ENCODE measurements around the gene ATP6AP1.

Gene ATP6AP1

DNA sequence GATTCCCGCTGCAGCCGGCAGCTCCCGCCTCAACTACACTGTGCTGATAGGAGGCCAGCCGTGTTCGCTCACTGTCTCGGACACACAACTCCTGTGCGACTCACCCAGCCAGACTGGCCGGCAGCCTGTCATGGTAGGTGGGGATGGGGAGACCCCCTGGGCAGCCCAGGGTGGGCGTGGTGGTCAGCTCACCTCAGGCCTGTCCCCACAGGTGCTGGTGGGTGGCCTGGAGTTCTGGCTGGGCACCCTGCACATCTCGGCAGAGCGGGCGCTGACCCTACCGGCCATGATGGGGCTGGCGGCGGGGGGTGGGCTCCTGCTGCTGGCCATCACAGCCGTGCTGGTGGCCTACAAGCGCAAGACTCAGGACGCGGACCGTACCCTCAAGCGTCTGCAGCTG, 39.1 kb downstream of the ATP6AP1 start:
- H3K27me3 ChIP-seq (ENCODE audit: insufficient read depth, low read length), result no peaks in the 10 kb centered on the region
- H3K9me3 ChIP-seq (ENCODE audit: insufficient read depth, low read depth, low read length), result no peaks in the 10 kb centered on the region
- H3K9ac ChIP-seq (ENCODE audit: low read depth, low read length), result no peak overlapping the region
- no peak overlapping the region for H3K4me3 ChIP-seq (ENCODE audit: low read length)
- 97% methylated on average over 21 of the region's 21 CpGs for WGBS
- no peak overlapping the region for H3K27ac ChIP-seq (ENCODE audit: low read depth, low read length)
- peaks cover 48% of the 10 kb centered on the region for H3K36me3 ChIP-seq (ENCODE audit: insufficient read depth, low read length)
- no peaks in the 10 kb centered on the region for H3K4me1 ChIP-seq (ENCODE audit: insufficient read depth, low read length)

DNA sequence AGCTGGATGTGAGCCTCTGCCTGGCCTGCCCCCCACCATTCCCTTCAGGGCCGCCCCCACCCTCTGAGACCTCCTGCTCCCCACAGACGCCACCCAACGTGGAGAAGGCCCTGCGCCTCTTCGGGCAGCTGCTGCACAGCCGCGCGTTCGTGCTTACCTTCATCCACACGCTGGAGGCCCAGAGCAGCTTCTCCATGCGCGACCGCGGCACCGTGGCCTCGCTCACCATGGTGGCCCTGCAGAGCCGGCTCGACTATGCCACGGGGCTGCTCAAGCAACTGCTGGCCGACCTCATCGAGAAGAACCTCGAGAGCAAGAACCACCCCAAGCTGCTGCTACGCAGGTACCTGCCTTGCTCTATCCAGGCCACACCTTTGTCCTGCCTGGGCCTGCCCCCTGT, 39.7 kb downstream of the ATP6AP1 start:
- 97% methylated on average over 23 of the region's 23 CpGs for WGBS
- Histone ChIP-seq H3K4me1 (ENCODE audit: insufficient read depth, low read length) (no peaks in the 10 kb centered on the region), H3K9me3 (ENCODE audit: insufficient read depth, low read depth, low read length) (no peaks in the 10 kb centered on the region), H3K4me3 (ENCODE audit: low read length) (no peak overlapping the region), H3K27ac (ENCODE audit: low read depth, low read length) (no peak overlapping the region), H3K9ac (ENCODE audit: low read depth, low read length) (no peak overlapping the region), H3K36me3 (ENCODE audit: insufficient read depth, low read length) (peaks cover 42% of the 10 kb centered on the region), H3K27me3 (ENCODE audit: insufficient read depth, low read length) (no peaks in the 10 kb centered on the region)

GRCh38 chrX:154469114-154469513, 40.6 kb downstream of the ATP6AP1 start:
- Histone ChIP-seq H3K27ac (ENCODE audit: low read depth, low read length) (no peak overlapping the region), H3K9me3 (ENCODE audit: insufficient read depth, low read depth, low read length) (no peaks in the 10 kb centered on the region), H3K9ac (ENCODE audit: low read depth, low read length) (no peak overlapping the region), H3K27me3 (ENCODE audit: insufficient read depth, low read length) (no peaks in the 10 kb centered on the region), H3K4me1 (ENCODE audit: insufficient read depth, low read length) (no peaks in the 10 kb centered on the region), H3K36me3 (ENCODE audit: insufficient read depth, low read length) (peaks cover 38% of the 10 kb centered on the region), H3K4me3 (ENCODE audit: low read length) (no peak overlapping the region)
- WGBS, result 90% methylated on average over 9 of the region's 9 CpGs

DNA sequence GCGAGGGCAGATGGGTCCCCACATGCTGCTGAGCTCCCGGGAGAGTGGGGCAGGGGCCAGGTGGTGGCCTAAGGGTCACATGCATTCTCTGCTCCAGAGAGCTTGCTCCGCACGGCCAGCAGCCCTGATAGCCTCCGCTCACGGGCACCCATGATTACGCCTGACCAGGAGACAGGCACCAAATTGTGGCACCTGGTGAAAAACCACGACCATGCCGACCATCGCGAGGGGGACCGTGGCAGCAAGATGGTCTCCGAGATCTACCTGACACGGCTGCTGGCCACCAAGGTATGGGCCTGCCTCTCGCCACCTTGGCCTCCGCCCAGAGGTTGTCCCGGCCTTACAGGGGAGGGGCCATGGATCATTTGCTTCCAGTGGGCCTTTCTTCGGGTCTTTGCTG, 41.4 kb downstream of the ATP6AP1 start:
- Histone ChIP-seq H3K27me3 (ENCODE audit: insufficient read depth, low read length) (no peaks in the 10 kb centered on the region), H3K4me1 (ENCODE audit: insufficient read depth, low read length) (no peaks in the 10 kb centered on the region), H3K4me3 (ENCODE audit: low read length) (no peak overlapping the region), H3K9ac (ENCODE audit: low read depth, low read length) (no peak overlapping the region), H3K36me3 (ENCODE audit: insufficient read depth, low read length) (peaks cover 34% of the 10 kb centered on the region), H3K27ac (ENCODE audit: low read depth, low read length) (no peak overlapping the region), H3K9me3 (ENCODE audit: insufficient read depth, low read depth, low read length) (no peaks in the 10 kb centered on the region)
- WGBS, result 99% methylated on average over 18 of the region's 18 CpGs

- Histone ChIP-seq H3K9me3 (ENCODE audit: insufficient read depth, low read depth, low read length) (no peaks in the 10 kb centered on the region), H3K4me3 (ENCODE audit: low read length) (no peak overlapping the region), H3K36me3 (ENCODE audit: insufficient read depth, low read length) (peaks cover 34% of the 10 kb centered on the region), H3K27me3 (ENCODE audit: insufficient read depth, low read length) (no peaks in the 10 kb centered on the region), H3K9ac (ENCODE audit: low read depth, low read length) (no peak overlapping the region), H3K27ac (ENCODE audit: low read depth, low read length) (no peak overlapping the region), H3K4me1 (ENCODE audit: insufficient read depth, low read length) (no peaks in the 10 kb centered on the region)
- WGBS, result 97% methylated on average over 14 of the region's 14 CpGs
Observed at GRCh38 chrX:154470434-154470833, 42.0 kb downstream of the ATP6AP1 start.

DNA sequence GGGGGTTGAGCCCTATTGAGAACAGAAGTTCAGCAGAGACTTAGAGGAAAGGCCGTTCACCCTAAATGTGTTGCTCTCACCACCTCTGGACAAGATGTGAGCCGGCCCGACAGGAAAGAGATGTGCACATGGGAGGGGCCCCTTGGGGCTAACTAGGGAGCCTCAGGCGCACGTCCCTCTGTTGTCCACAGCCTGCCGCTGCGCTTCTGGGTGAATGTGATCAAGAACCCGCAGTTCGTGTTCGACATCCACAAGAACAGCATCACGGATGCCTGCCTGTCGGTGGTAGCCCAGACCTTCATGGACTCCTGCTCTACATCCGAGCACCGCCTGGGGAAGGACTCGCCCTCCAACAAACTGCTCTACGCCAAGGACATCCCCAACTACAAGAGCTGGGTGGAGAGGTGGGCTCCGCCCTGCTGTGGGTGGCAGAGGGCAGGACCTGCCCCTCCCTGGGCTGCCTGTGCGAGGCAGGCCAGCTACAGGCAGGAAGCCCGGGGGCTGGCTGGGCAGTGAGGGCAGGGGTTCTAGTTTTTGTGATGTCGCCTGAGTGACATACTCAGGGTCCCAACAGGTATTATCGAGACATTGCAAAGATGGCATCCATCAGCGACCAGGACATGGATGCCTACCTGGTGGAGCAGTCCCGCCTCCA, 42.6 kb downstream of the ATP6AP1 start:
- WGBS, result 91% methylated on average over 23 of the region's 23 CpGs
- Histone ChIP-seq H3K4me3 (ENCODE audit: low read length) (no peak overlapping the region), H3K27ac (ENCODE audit: low read depth, low read length) (no peak overlapping the region), H3K9ac (ENCODE audit: low read depth, low read length) (no peak overlapping the region), H3K36me3 (ENCODE audit: insufficient read depth, low read length) (peaks cover 32% of the 10 kb centered on the region), H3K27me3 (ENCODE audit: insufficient read depth, low read length) (no peaks in the 10 kb centered on the region), H3K9me3 (ENCODE audit: insufficient read depth, low read depth, low read length) (no peaks in the 10 kb centered on the region), H3K4me1 (ENCODE audit: insufficient read depth, low read length) (no peaks in the 10 kb centered on the region)

GRCh38 chrX:154471839-154472684, 43.6 kb downstream of the ATP6AP1 start:
- Histone ChIP-seq H3K9me3 (ENCODE audit: insufficient read depth, low read depth, low read length) (no peaks in the 10 kb centered on the region), H3K9ac (ENCODE audit: low read depth, low read length) (no peak overlapping the region), H3K4me1 (ENCODE audit: insufficient read depth, low read length) (no peaks in the 10 kb centered on the region), H3K36me3 (ENCODE audit: insufficient read depth, low read length) (peaks cover 29% of the 10 kb centered on the region), H3K27me3 (ENCODE audit: insufficient read depth, low read length) (no peaks in the 10 kb centered on the region), H3K4me3 (ENCODE audit: low read length) (no peak overlapping the region), H3K27ac (ENCODE audit: low read depth, low read length) (no peak overlapping the region)
- 92% methylated on average over 23 of the region's 23 CpGs for WGBS

GRCh38 chrX:154472685-154473632, 44.5 kb downstream of the ATP6AP1 start:
- H3K4me1 ChIP-seq (ENCODE audit: insufficient read depth, low read length), result no peaks in the 10 kb centered on the region
- H3K36me3 ChIP-seq (ENCODE audit: insufficient read depth, low read length), result peaks cover 29% of the 10 kb centered on the region
- H3K27me3 ChIP-seq (ENCODE audit: insufficient read depth, low read length), result no peaks in the 10 kb centered on the region
- no peak overlapping the region for H3K9ac ChIP-seq (ENCODE audit: low read depth, low read length)
- no peak overlapping the region for H3K27ac ChIP-seq (ENCODE audit: low read depth, low read length)
- H3K9me3 ChIP-seq (ENCODE audit: insufficient read depth, low read depth, low read length), result no peaks in the 10 kb centered on the region
- WGBS, result 91% methylated on average over 26 of the region's 28 CpGs
- no peak overlapping the region for H3K4me3 ChIP-seq (ENCODE audit: low read length)

DNA sequence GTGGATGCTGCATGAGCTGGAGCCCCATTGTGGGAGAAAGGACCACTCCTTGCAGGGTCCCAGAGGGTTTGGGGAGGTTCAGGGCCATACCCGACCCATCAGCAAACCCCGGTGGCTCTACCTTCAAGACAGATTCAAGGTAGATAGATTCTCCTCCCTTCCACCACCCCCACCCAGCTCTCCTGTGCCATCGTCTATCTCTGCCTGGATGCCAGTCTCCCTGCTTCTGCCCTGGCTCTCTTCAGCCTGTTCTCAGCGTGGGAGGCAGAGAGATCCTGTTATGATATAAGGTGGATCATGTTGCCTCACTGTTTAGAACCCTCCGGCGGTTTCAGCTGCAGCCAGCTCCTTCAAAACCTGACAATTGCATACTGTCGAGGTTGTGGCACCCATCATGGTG, 45.2 kb downstream of the ATP6AP1 start:
- Histone ChIP-seq H3K9me3 (ENCODE audit: insufficient read depth, low read depth, low read length) (no peaks in the 10 kb centered on the region), H3K36me3 (ENCODE audit: insufficient read depth, low read length) (peaks cover 24% of the 10 kb centered on the region)
- 95% methylated on average over 7 of the region's 7 CpGs for WGBS

DNA sequence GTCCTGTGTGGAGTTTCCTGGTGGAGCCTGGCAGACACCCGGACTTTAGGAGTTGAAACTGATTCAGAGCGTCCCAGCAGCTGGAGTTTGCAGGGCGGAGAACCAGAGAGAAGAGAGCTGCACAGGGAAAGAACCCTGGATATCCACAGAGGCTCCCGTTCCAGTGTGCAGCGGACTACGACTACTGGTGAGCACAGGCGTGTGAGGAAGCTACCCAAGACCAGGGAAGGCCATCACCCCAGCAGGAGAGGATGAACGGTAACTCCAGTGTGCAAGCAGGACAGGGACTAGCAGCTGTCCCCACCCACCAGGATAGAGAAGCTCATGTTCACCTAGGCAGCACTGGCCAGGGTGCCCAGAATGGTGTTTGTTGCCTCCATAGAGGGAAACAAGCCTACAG, 48.3 kb downstream of the ATP6AP1 start:
- no peak overlapping the region for H3K4me3 ChIP-seq (ENCODE audit: low read length)
- H3K4me1 ChIP-seq (ENCODE audit: insufficient read depth, low read length), result no peaks in the 10 kb centered on the region
- H3K9me3 ChIP-seq (ENCODE audit: insufficient read depth, low read depth, low read length), result no peaks in the 10 kb centered on the region
- H3K27me3 ChIP-seq (ENCODE audit: insufficient read depth, low read length), result no peaks in the 10 kb centered on the region
- WGBS, result 95% methylated on average over 8 of the region's 8 CpGs
- no peaks in the 10 kb centered on the region; the same call in 1 of the 2 replicates for H3K36me3 ChIP-seq (ENCODE audit: insufficient read depth, low read length)
- H3K9ac ChIP-seq (ENCODE audit: low read depth, low read length), result no peak overlapping the region
- H3K27ac ChIP-seq (ENCODE audit: low read depth, low read length), result no peak overlapping the region

More for the DNA sequence above, 45.2 kb downstream of the ATP6AP1 start:
- Histone ChIP-seq H3K27ac (ENCODE audit: low read depth, low read length) (no peak overlapping the region), H3K9ac (ENCODE audit: low read depth, low read length) (no peak overlapping the region), H3K27me3 (ENCODE audit: insufficient read depth, low read length) (no peaks in the 10 kb centered on the region), H3K4me1 (ENCODE audit: insufficient read depth, low read length) (no peaks in the 10 kb centered on the region), H3K4me3 (ENCODE audit: low read length) (no peak overlapping the region)

Data from HUES64 (cell line).